NCI-H2081 (cell line): ENCODE results near the gene SLC16A12.
A peak's percentile ranks its signal among the peaks of the same experiment; 100 is the strongest.

Experiments
- DNase-seq, 2 experiments: peaks; one replicate each; lab custom pipeline; 2025; lab: John Stamatoyannopoulos, UW

The SLC16A12 gene

DNA sequence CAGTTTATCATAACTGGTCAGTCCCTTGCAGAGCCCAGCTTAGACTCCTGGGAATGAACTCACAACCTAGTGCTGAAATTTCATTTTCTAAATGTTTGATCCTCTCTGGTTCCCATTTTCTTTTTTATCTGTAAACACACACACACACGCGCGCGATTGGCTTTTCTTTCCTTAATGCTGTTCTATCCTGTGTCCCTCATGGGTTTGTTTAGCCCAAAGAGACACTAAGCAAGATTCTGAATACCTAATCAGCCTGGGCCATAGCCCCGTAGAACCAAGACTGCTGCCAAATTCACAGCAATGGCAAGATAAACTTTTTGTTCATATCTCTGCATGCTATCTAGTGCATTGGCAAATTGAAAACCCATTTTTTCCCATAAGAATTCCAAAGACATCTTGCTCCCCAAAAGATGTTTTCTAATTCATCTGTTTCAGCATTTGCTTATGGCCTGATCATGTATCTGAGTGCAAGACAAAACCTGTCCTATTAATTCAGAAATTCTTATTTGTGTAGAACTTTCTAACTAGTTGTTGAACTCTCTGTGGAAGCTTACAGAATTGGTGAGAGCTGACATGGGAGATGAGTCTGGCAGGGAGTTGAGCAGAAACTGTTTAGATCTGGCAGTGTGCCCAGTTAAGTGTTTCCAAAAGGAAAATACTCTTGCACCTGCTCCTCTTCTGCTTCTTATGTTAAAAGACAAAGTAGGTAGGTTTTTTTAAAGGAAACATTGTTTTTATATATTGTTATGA, 144.7 kb downstream of the SLC16A12 start:
- peak in 1 of 2 experiments; percentile 25 for DNase-seq

DNA sequence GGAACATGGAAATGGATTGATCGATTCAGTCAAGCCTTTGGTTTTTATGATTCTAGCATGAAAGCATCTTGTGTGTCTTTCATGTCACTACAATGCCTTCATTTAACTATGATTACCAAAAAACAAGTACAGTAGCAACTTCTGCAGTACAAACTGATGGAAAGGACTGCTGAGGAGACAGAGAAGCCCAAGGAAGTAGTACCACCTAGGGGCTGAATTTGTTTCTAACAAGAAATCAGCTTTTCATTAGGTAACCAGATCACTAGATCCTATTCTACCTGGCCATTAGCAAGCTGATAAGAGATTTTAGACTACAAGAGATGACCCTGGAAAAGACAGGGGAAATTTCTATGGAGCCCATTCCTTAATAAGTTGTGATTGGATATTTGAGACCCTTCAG, 146.1 kb downstream of the SLC16A12 start:
- no peak for DNase-seq

- no peak for DNase-seq
Measured at GRCh38 chr10:89388806-89389205, 146.6 kb downstream of the SLC16A12 start.

- DNase-seq = no peak
Measured at GRCh38 chr10:89384474-89385340, 150.7 kb downstream of the SLC16A12 start.

GRCh38 chr10:89382757-89383156, 152.6 kb downstream of the SLC16A12 start:
- DNase-seq = no peak
